Testis (tissue), 2 donors: ENCODE results near the gene DNM3.

Experiments used
- POLR2A ChIP-seq: fragments of 450-650 bp; IDR thresholded peaks from one replicate; pipeline ENCODE4 v1.6.1; 2017; ENCODE audit warnings: antibody characterized with exemption, mild to moderate bottlenecking, moderate library complexity
- TF ChIP-seq, protein P1 (sequence below), 3 experiments: fragments of 450-650 bp in 2 of 3; fragments of 200-600 bp in 1 of 3; sonication (generic) in 1 of 3; IDR thresholded peaks; one replicate each; pipeline ENCODE4 v1.5.1; 2016 to 2019; ENCODE audit warnings: antibody characterized with exemption in 3 of 3, mild to moderate bottlenecking in 2 of 3, moderate library complexity in 1 of 3

GRCh38 chr1:172085317-172085716 is 244.0 kb downstream of the DNM3 start:
- TF ChIP-seq POLR2A: no peak
- TF ChIP-seq, protein P1, sequence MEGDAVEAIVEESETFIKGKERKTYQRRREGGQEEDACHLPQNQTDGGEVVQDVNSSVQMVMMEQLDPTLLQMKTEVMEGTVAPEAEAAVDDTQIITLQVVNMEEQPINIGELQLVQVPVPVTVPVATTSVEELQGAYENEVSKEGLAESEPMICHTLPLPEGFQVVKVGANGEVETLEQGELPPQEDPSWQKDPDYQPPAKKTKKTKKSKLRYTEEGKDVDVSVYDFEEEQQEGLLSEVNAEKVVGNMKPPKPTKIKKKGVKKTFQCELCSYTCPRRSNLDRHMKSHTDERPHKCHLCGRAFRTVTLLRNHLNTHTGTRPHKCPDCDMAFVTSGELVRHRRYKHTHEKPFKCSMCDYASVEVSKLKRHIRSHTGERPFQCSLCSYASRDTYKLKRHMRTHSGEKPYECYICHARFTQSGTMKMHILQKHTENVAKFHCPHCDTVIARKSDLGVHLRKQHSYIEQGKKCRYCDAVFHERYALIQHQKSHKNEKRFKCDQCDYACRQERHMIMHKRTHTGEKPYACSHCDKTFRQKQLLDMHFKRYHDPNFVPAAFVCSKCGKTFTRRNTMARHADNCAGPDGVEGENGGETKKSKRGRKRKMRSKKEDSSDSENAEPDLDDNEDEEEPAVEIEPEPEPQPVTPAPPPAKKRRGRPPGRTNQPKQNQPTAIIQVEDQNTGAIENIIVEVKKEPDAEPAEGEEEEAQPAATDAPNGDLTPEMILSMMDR (IDR thresholded peaks at IDR 0.05): no peak
